WTC11 (cell line): ENCODE results near the gene TMEM18. TPM values are rescaled to one million over a fixed set of nuclear protein-coding genes. Genes with fewer than 3 reads are reported as not detected.

ENCODE experiments used
- ATAC-seq: fragments of 200-7000 bp; cut with Tn5 transposase; 2 replicates; pipeline ENCODE4 v1.10.0; 2021; ENCODE audit warnings: mild to moderate bottlenecking, moderate library complexity
- CTCF ChIA-PET: fragments of 300-600 bp; sonication (Branson Sonifier 250); formaldehyde crosslinking; loops from one replicate; lab custom pipeline; 2021; ENCODE audit warnings: antibody characterized with exemption; lab: Charles Lee
- POLR2A ChIA-PET: fragments of 350-600 bp; sonication (Branson Sonifier 250); formaldehyde crosslinking; loops from one replicate; lab custom pipeline; 2021; ENCODE audit warnings: antibody characterized with exemption; lab: Charles Lee
- DNase-seq: peaks from one replicate; pipeline ENCODE4 v3.0.0; 2021; ENCODE audit warnings: low spot score
- H3K27ac Mint-ChIP-seq: 2 replicates; pipeline ENCODE4 v1.8.0; 2021; ENCODE audit warnings: mixed read lengths
- H3K27me3 Mint-ChIP-seq: 2 replicates; pipeline ENCODE4 v1.8.0; 2021; ENCODE audit warnings: low read depth, mild to moderate bottlenecking, moderate library complexity, mixed read lengths
- H3K36me3 Mint-ChIP-seq: 2 replicates; pipeline ENCODE4 v1.8.0; 2021; ENCODE audit warnings: mixed read lengths
- H3K4me1 Mint-ChIP-seq: 2 replicates; pipeline ENCODE4 v1.8.0; 2022; ENCODE audit warnings: mixed read lengths
- H3K4me3 Mint-ChIP-seq: 2 replicates; pipeline ENCODE4 v1.8.0; 2021; ENCODE audit warnings: mild to moderate bottlenecking, moderate library complexity, mixed read lengths
- H3K9me3 Mint-ChIP-seq: 2 replicates; pipeline ENCODE4 v1.8.0; 2021; ENCODE audit warnings: mixed read lengths
- ATF1 ChIP-seq: sonication (generic); formaldehyde crosslinking; IDR thresholded peaks from 2 replicates; pipeline ENCODE4 v1.8.1; 2023; ENCODE audit warnings: mild to moderate bottlenecking, moderate library complexity, missing genetic modification reagents
- ATF2 ChIP-seq: sonication (generic); formaldehyde crosslinking; IDR thresholded peaks from 2 replicates; pipeline ENCODE4 v1.8.1; 2022; ENCODE audit warnings: low read depth, missing genetic modification reagents, borderline replicate concordance
- ATF6 ChIP-seq: sonication (generic); formaldehyde crosslinking; IDR thresholded peaks from 2 replicates; pipeline ENCODE4 v1.8.1; 2023; ENCODE audit warnings: mild to moderate bottlenecking, missing genetic modification reagents
- CREB1 ChIP-seq: sonication (generic); formaldehyde crosslinking; IDR thresholded peaks from 2 replicates; pipeline ENCODE4 v1.8.0; 2023; ENCODE audit warnings: mild to moderate bottlenecking, missing genetic modification reagents
- EMX1 ChIP-seq: fragments of 250-450 bp; sonication (Bioruptor Pico); IDR thresholded peaks from 2 replicates; pipeline ENCODE4 v1.8.0; 2021; ENCODE audit warnings: mild to moderate bottlenecking
- FOXK1 ChIP-seq: sonication (generic); formaldehyde crosslinking; IDR thresholded peaks from 2 replicates; pipeline ENCODE4 v1.8.0; 2022; ENCODE audit warnings: mild to moderate bottlenecking, moderate library complexity, missing genetic modification reagents
- GRHL2 ChIP-seq: fragments of 250-450 bp; sonication (Bioruptor Pico); IDR thresholded peaks from 2 replicates; pipeline ENCODE4 v1.8.0; 2022; ENCODE audit warnings: mild to moderate bottlenecking, moderate library complexity; ENCODE audit not compliant: insufficient replicate concordance, severe bottlenecking
- MAX ChIP-seq: sonication (generic); formaldehyde crosslinking; IDR thresholded peaks from 2 replicates; pipeline ENCODE4 v1.8.0; 2022; ENCODE audit warnings: mild to moderate bottlenecking, missing genetic modification reagents
- MLX ChIP-seq: sonication (generic); formaldehyde crosslinking; IDR thresholded peaks from 2 replicates; pipeline ENCODE4 v1.8.1; 2023; ENCODE audit warnings: mild to moderate bottlenecking, missing genetic modification reagents, moderate library complexity
- MXD4 ChIP-seq: fragments of 250-450 bp; sonication (Bioruptor Pico); IDR thresholded peaks from 2 replicates; pipeline ENCODE4 v1.8.0; 2021; ENCODE audit warnings: mild to moderate bottlenecking, moderate library complexity, borderline replicate concordance
- NR1H2 ChIP-seq: sonication (generic); formaldehyde crosslinking; IDR thresholded peaks from 2 replicates; pipeline ENCODE4 v1.9.0; 2021; ENCODE audit warnings: mild to moderate bottlenecking, moderate library complexity, missing genetic modification reagents
- SMAD4 ChIP-seq: sonication (generic); formaldehyde crosslinking; IDR thresholded peaks from 2 replicates; pipeline ENCODE4 v1.8.0; 2022; ENCODE audit warnings: mild to moderate bottlenecking, missing genetic modification reagents
- SOX15 ChIP-seq: fragments of 250-450 bp; sonication (Bioruptor Pico); IDR thresholded peaks from 2 replicates; pipeline ENCODE4 v1.9.0; 2021; ENCODE audit warnings: mild to moderate bottlenecking
- TCF7 ChIP-seq: sonication (generic); formaldehyde crosslinking; IDR thresholded peaks from 2 replicates; pipeline ENCODE4 v1.8.0; 2022; ENCODE audit warnings: mild to moderate bottlenecking, low read depth, missing genetic modification reagents, moderate library complexity
- TP53 ChIP-seq: sonication (generic); formaldehyde crosslinking; IDR thresholded peaks from 2 replicates; pipeline ENCODE4 v1.8.1; 2023; ENCODE audit warnings: mild to moderate bottlenecking, missing genetic modification reagents
- USF2 ChIP-seq: sonication (generic); formaldehyde crosslinking; IDR thresholded peaks from 2 replicates; pipeline ENCODE4 v1.8.1; 2023; ENCODE audit warnings: mild to moderate bottlenecking, missing genetic modification reagents, moderate library complexity
- ZNF138 ChIP-seq: sonication (generic); formaldehyde crosslinking; conservative IDR thresholded peaks from 2 replicates; pipeline ENCODE4 v1.8.1; 2022; ENCODE audit warnings: mild to moderate bottlenecking, moderate library complexity, missing genetic modification reagents
- total RNA-seq: library from RNA; stranded (reverse); gene quantifications from 3 replicates; pipeline ENCODE4 v1.2.3, GENCODE V29; 2021
- TF ChIP-seq, protein P1 (sequence below): fragments of 250-450 bp; sonication (Bioruptor Pico); IDR thresholded peaks from 2 replicates; pipeline ENCODE4 v1.9.0; 2021; ENCODE audit warnings: moderate library complexity, mild to moderate bottlenecking, inconsistent platforms, borderline replicate concordance
- TF ChIP-seq, protein P2 (sequence below): sonication (generic); formaldehyde crosslinking; IDR thresholded peaks from 2 replicates; pipeline ENCODE4 v1.8.1; 2022; ENCODE audit warnings: low read depth, mild to moderate bottlenecking, moderate library complexity, missing genetic modification reagents, borderline replicate concordance
- TF ChIP-seq, protein P3 (sequence below): fragments of 250-450 bp; sonication (Bioruptor Pico); IDR thresholded peaks from 2 replicates; pipeline ENCODE4 v1.8.0; 2021; ENCODE audit warnings: mild to moderate bottlenecking

TMEM18 gene
- total RNA-seq, 1 experiment from 2014 or later, result 24.0 TPM

GRCh38 chr2:622357-622756 lies 54.8 kb downstream of the TMEM18 start:
- TF ChIP-seq ATF2 (CRISPR knock-in tag) (no peak), ATF1 (CRISPR knock-in tag) (no peak), SOX15 (no peak), ATF6 (CRISPR knock-in tag) (no peak), SMAD4 (CRISPR knock-in tag) (no peak), TCF7 (no peak), USF2 (CRISPR knock-in tag) (no peak), EMX1 (CRISPR knock-in tag) (no peak), MXD4 (no peak), TP53 (CRISPR knock-in tag) (no peak), MLX (CRISPR knock-in tag) (no peak), CREB1 (CRISPR knock-in tag) (no peak), ZNF138 (CRISPR knock-in tag) (no peak), MAX (CRISPR knock-in tag) (no peak), NR1H2 (CRISPR knock-in tag) (no peak), GRHL2 (CRISPR knock-in tag) (no peak), FOXK1 (no peak)
- TF ChIP-seq, protein P1, sequence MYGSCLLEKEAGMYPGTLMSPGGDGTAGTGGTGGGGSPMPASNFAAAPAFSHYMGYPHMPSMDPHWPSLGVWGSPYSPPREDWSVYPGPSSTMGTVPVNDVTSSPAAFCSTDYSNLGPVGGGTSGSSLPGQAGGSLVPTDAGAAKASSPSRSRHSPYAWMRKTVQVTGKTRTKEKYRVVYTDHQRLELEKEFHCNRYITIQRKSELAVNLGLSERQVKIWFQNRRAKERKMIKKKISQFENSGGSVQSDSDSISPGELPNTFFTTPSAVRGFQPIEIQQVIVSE, result no peak
- TF ChIP-seq, protein P2, sequence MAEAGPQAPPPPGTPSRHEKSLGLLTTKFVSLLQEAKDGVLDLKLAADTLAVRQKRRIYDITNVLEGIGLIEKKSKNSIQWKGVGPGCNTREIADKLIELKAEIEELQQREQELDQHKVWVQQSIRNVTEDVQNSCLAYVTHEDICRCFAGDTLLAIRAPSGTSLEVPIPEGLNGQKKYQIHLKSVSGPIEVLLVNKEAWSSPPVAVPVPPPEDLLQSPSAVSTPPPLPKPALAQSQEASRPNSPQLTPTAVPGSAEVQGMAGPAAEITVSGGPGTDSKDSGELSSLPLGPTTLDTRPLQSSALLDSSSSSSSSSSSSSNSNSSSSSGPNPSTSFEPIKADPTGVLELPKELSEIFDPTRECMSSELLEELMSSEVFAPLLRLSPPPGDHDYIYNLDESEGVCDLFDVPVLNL (CRISPR knock-in tag), result no peak
- TF ChIP-seq, protein P3, sequence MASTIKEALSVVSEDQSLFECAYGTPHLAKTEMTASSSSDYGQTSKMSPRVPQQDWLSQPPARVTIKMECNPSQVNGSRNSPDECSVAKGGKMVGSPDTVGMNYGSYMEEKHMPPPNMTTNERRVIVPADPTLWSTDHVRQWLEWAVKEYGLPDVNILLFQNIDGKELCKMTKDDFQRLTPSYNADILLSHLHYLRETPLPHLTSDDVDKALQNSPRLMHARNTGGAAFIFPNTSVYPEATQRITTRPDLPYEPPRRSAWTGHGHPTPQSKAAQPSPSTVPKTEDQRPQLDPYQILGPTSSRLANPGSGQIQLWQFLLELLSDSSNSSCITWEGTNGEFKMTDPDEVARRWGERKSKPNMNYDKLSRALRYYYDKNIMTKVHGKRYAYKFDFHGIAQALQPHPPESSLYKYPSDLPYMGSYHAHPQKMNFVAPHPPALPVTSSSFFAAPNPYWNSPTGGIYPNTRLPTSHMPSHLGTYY (CRISPR knock-in tag), result no peak
- TF ChIP-seq, all 79 proteins: peak for 0
- Mint-ChIP-seq H3K4me1 (peaks cover 6% of the 10 kb centered on the region; the same call in 1 of the 2 replicates), H3K27ac (no peak overlapping the region), H3K9me3 (peaks cover 10% of the 10 kb centered on the region), H3K4me3 (no peak overlapping the region), H3K27me3 (peaks cover 3% of the 10 kb centered on the region; the same call in 1 of the 2 replicates), H3K36me3 (0 out of 2 replicates have a peak, but pooled peaks cover 7% of the 10 kb centered on the region)
- no peak for DNase-seq
- POLR2A ChIA-PET, result no interaction called here
- CTCF ChIA-PET, result no interaction called here
- no peak for ATAC-seq
